ENCODE measurements around the gene HPCAL1. TPM values are rescaled to one million over a fixed set of nuclear protein-coding genes. Genes with fewer than 3 reads are reported as not detected.

Gene HPCAL1
- total RNA-seq, 1 donor from 2014 or later: 34.3 TPM

GRCh38 chr2:10413991-10414451, 111.3 kb downstream of the HPCAL1 start:
- ATAC-seq (ENCODE audit: poor library complexity) (peak; percentile 55), DNase-seq (no peak)
- intact Hi-C loops (cut with DNase I): no loop called here

DNA sequence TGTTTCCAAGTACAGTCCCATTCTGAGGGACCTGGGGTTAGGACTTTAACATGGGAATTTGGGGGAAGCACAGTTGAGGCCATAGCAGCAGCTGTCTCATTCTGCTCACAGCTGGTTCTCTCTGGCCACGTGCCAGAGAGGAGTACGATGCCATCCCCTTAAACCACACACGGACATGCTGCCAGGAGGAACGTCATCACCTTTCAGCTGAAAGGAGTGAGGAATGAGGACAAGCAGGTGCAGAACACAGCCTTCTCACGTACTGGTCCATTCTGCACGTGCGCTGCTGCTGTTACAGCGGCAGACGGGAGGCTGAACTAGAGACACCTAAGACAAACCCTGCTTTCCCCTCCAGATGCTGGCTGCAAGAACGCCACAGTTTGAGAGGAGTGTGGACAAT, 111.9 kb downstream of the HPCAL1 start:
- DNase-seq: no peak
- intact Hi-C loops (cut with DNase I): no loop called here
- peak; percentile 59 for ATAC-seq (ENCODE audit: poor library complexity)

- DNase-seq: no peak
- intact Hi-C loops (cut with DNase I): no loop called here
- ATAC-seq (ENCODE audit: poor library complexity): no peak
These were observed 112.3 kb downstream of the HPCAL1 start for GRCh38 chr2:10415048-10415447.

DNA sequence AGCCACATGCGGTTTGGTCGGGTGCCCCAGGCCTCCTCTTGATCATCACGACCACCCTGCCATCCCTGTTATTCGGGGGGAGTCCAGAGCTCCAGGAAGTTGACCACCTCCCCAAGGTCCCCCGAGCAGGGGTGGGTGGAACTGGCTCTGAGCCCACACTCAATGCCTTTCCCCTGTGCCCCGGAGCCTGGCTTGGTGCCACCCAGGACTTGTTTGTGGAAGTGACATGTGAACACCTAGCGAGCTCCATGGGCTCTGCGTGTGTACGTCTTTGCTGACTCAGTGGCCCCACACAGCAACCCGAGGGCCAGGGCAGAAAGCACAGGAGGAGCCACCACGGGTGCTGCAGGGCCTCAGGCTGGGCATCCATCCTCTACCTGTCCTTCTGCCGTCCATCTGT, 112.9 kb downstream of the HPCAL1 start:
- DNase-seq (no peak), ATAC-seq (ENCODE audit: poor library complexity) (no peak)
- intact Hi-C loops (cut with DNase I): no loop called here

DNA sequence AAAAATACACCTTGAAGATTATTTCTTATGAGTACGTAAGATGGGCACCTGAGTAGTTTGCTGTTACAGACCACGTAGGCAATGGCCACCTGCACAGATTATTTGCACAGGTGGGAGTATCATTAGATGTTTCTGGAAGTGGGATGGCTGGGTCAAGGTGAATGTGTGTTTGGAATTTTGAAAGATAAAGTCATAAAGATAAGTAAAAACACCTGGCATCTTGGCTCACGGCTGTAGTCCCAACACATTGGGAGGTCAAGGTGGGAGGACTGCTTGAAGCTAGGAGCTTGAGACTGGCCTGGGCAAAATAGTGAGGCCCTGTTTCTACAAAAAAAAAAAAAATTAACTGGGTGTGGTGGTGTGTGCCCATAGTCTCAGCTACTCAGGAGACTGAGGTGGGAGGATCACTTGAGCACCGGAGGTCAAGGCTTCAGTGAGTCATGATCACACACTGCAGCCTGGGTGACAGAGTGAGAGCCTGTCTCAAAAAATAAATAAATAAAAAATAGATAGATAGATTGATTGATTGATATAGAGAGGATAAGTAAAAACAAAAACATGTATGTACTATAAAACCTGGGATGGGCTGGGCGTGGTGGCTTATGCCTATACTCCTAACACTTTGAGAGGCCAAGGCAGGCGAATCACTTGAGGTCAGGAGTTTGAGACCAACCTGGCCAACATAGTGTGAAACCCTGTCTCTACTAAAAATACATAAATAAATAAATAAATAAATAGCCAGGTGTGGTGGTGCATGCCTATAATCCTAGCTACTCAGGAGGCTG, 115.0 kb downstream of the HPCAL1 start:
- intact Hi-C loops (cut with DNase I): no loop called here
- DNase-seq (no peak), ATAC-seq (ENCODE audit: poor library complexity) (no peak)

- DNase-seq (peak; percentile 36), ATAC-seq (ENCODE audit: poor library complexity) (no peak)
- intact Hi-C loops (cut with DNase I): no loop called here
These were observed 117.0 kb downstream of the HPCAL1 start for GRCh38 chr2:10419553-10420257.

DNA sequence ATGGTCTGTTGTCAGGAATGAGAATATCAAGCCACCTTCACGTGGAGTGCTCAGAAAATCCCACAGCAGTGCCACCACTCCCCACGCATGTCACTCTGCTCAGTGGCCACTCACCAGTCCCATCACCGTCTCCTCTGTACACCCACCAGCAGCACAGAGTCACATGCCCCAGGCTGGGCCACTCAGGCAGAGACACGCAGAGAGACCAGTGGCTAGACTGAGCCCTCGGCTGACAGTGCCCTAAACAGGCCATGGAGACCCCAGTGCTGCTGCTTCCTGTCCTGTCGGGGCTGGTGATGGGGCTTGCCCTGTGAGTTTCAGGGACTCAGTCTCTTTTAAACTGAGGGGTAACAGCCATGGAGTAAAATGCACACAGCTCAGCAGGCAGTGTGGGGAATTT, 119.5 kb downstream of the HPCAL1 start:
- intact Hi-C loops (cut with DNase I): no loop called here
- ATAC-seq (ENCODE audit: poor library complexity): no peak
- peak; percentile 16 for DNase-seq

DNA sequence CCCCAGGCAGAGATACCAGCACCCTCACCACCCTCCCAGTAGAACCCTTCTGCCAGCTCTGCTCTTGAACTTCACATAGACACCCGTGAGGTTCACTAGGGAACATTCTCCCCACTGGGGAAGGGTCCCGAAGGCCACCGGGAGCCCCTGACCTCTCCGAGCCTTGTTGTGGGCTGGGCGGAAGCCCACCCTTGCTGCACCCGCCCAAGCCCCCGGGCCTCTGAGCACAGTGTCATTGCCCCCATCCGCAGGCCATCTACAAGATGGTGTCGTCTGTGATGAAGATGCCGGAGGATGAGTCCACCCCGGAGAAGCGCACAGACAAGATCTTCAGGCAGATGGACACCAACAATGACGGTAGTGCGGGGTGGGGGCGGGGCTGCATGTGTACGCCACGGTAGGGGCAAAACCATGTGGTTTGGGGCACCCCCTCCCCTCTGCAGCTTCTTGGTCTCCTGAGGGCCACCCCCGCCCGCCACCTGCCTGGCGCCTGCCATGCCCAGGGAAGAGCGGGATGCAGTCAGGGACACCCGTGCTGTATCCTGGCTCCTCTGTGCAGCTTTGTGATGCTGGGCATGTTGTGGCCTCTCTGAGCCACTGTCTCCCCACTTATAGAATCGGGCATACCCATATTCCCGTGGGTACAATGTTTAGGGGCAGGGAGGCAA, 120.2 kb downstream of the HPCAL1 start:
- intact Hi-C loops (cut with DNase I): no loop called here
- DNase-seq (peak; percentile 23), ATAC-seq (ENCODE audit: poor library complexity) (no peak)

DNA sequence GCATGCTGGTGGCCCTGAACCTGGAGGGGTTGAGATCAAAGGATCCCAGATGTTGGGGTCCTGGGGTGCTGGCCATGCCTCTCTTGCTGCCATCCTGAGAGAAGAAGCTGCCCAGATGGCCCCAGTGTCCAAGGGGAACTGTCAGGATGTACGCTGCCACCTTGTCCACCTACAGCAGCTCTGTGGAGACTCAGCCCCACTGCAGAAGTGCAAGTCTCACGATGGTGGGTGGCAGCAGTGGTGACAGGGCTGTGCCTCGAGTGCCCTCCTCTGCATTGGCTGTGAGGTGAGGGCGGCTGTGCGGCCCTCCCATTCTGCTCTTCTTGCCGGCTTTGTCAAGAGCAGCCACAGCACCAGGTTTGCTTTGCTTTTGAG, 120.7 kb downstream of the HPCAL1 start:
- no peak for ATAC-seq (ENCODE audit: poor library complexity)
- intact Hi-C loops (cut with DNase I): no loop called here
- DNase-seq: peak; percentile 10

DNA sequence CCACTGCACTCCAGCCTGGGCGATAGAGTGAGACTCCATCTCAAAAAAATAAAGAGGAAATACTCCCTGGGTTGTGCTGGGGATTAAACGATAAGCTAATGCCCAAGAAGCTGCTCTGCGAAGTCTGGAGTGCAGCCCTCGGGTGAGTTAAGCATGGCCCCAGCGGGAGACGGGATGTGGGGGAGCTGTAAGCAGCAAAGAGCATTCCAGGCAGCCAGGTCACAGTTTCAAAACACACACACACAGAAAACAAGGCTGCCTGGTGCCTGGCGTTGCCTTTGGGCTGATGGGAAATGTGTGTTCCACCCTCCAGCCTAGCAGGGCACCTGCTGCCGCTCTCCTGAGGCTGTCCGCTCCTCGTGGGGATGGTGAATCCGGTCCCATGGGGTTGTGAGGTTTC, 121.3 kb downstream of the HPCAL1 start:
- no peak for ATAC-seq (ENCODE audit: poor library complexity)
- peak; percentile 28 for DNase-seq
- intact Hi-C loops (cut with DNase I): no loop called here

- intact Hi-C loops (cut with DNase I): loop anchor here (5.0 kb wide), 1 partner anchor 288 kb away; no protein-coding TSS in a partner anchor
- DNase-seq (peak; percentile 23), ATAC-seq (ENCODE audit: poor library complexity) (no peak)
These were observed 122.3 kb downstream of the HPCAL1 start for GRCh38 chr2:10424916-10425505.

GRCh38 chr2:10425699-10426098, 123.0 kb downstream of the HPCAL1 start:
- DNase-seq: peak; percentile 26
- intact Hi-C loops (cut with DNase I): loop anchor here (5.0 kb wide), 1 partner anchor 288 kb away; no protein-coding TSS in a partner anchor

GRCh38 chr2:10426726-10427617, 124.3 kb downstream of the HPCAL1 start:
- intact Hi-C loops (cut with DNase I): loop anchor here (5.0 kb wide), 1 partner anchor 290 kb away; no protein-coding TSS in a partner anchor
- DNase-seq: no peak
- no peak for ATAC-seq (ENCODE audit: poor library complexity)

More at GRCh38 chr2:10425699-10426098, 123.0 kb downstream of the HPCAL1 start:
- ATAC-seq (ENCODE audit: poor library complexity): no peak

GRCh38 chr2:10427618-10427949, 124.9 kb downstream of the HPCAL1 start:
- no peak for ATAC-seq (ENCODE audit: poor library complexity)
- intact Hi-C loops (cut with DNase I): loop anchor here (5.0 kb wide), 1 partner anchor 290 kb away; no protein-coding TSS in a partner anchor

GRCh38 chr2:10428355-10428754, 125.7 kb downstream of the HPCAL1 start:
- ATAC-seq (ENCODE audit: poor library complexity) (no peak), DNase-seq (no peak)
- intact Hi-C loops (cut with DNase I): loop anchor here (5.0 kb wide), 1 partner anchor 291 kb away; no protein-coding TSS in a partner anchor

More at GRCh38 chr2:10427618-10427949, 124.9 kb downstream of the HPCAL1 start:
- no peak for DNase-seq

DNA sequence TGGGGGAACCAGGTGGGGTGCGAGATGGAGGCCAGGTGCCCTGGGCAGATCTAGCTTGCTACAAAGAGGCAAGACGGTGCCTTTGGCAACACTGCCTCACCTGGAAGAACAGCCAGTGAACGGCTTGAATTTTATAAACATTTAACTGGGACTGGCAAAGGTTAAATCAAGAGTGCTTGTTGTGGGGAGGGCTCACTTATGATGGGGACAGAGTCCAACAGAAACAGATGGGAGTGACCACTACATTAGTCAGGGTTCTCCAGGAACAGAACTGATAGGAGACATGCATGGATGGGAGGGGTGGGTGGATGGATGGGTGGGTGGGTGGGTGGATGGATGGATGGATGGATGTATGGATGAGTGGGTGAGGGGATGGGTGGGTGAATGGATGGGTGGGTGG, 126.2 kb downstream of the HPCAL1 start:
- DNase-seq (no peak), ATAC-seq (ENCODE audit: poor library complexity) (no peak)
- intact Hi-C loops (cut with DNase I): loop anchor here (5.0 kb wide), 1 partner anchor 292 kb away; no protein-coding TSS in a partner anchor

DNA sequence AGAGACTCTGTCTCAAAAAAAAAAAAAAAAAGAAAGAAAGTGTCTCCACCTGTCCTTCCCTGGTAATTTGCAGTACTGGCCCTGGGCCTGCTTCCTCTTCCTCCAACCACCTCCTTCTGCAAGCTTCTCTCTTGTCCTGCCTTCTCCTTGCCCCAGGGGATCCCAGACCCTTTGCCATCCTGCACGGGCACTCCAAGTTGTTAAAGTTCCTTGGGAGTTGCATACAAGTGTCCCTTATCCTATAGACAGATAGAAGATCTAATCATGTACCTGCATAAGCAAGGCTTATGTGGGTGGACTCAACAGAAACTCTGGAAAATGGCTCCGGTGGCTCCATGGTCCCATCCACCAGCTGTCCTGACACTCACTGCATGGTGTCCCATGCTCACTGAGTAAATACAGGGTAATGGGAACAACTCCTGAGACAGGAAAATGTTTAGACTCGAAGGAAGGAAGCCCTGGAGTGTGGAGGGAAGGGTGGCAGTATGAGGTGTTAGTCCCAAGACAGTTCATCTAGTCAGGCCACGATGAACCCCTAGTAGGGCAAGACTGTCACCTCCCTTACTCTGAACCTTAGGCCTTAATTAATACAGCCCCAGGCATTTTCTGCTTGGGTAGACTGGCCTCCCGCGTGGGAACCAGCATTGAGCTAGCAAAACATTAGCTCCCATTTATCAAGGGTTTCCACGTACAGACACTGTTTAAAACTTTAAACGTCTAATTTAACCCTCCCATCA, 128.3 kb downstream of the HPCAL1 start:
- intact Hi-C loops (cut with DNase I): no loop called here

More for the DNA sequence above, 128.3 kb downstream of the HPCAL1 start:
- DNase-seq: no peak
- ATAC-seq (ENCODE audit: poor library complexity): no peak

All from Right ventricle myocardium superior (tissue), 1 donor.